ENCODE measurements around the gene GNA12. TPM values are rescaled to one million over a fixed set of nuclear protein-coding genes. Genes with fewer than 3 reads are reported as not detected.

Gene GNA12
- polyA plus RNA-seq, 1 donor (not counting 4 experiments of a cell fraction or from before 2014, with no cell fraction given), result 35.5 TPM

DNA sequence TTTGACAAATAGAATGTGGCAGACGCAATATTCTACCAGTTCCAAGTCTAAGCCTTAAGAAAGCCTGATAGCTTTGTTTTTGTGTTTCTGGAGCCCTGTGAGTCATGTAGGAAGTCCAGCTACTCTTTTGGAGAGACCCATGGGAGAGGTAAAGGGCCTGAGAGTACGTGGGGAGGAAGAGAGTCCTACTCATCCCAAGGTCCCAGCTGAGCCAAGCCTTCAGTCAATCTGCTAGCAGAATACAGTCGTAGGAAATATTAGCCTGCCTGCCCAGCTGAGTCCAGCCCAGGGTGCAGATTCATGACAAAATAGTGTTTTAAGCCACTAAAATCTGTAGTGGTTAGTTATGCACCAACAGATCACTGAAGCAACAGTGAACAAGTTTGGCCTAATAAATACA, 9.0 kb upstream of the GNA12 start:
- H3K4me1 ChIP-seq (ENCODE audit: control insufficient read depth, extremely low read depth, insufficient read depth, low read length), result no peaks in the 10 kb centered on the region
- dilution Hi-C loops (cut with MboI; ENCODE audit: extremely low pct_ligation_motif_present, low sequenced_read_pairs), result no loop called here
- H3K4me2 ChIP-seq (ENCODE audit: control insufficient read depth, extremely low read depth, insufficient read depth, low read depth, low read length), result no peak overlapping the region
- no peaks in the 10 kb centered on the region for H3K36me3 ChIP-seq (ENCODE audit: control insufficient read depth in 2 of 2, extremely low read depth in 1 of 2, insufficient read depth in 2 of 2, low read length in 2 of 2)
- H3K79me2 ChIP-seq (ENCODE audit: control insufficient read depth, insufficient read depth, low read length), result no peaks in the 10 kb centered on the region
- FAIRE-seq (no peak), DNase-seq (ENCODE audit: low read depth, low spot score) (no peak)
- no peak overlapping the region for H3K9ac ChIP-seq (ENCODE audit: control insufficient read depth, extremely low read depth, insufficient read depth, low read length)
- no peaks in the 10 kb centered on the region for H3K9me1 ChIP-seq (ENCODE audit: control insufficient read depth, extremely low read depth, insufficient read depth, low read length)
- TF ChIP-seq, protein P1, sequence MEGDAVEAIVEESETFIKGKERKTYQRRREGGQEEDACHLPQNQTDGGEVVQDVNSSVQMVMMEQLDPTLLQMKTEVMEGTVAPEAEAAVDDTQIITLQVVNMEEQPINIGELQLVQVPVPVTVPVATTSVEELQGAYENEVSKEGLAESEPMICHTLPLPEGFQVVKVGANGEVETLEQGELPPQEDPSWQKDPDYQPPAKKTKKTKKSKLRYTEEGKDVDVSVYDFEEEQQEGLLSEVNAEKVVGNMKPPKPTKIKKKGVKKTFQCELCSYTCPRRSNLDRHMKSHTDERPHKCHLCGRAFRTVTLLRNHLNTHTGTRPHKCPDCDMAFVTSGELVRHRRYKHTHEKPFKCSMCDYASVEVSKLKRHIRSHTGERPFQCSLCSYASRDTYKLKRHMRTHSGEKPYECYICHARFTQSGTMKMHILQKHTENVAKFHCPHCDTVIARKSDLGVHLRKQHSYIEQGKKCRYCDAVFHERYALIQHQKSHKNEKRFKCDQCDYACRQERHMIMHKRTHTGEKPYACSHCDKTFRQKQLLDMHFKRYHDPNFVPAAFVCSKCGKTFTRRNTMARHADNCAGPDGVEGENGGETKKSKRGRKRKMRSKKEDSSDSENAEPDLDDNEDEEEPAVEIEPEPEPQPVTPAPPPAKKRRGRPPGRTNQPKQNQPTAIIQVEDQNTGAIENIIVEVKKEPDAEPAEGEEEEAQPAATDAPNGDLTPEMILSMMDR (optimal IDR thresholded peaks at IDR 0.05 in 1 of 3, IDR thresholded peaks at IDR 0.05 in 1 of 3, conservative IDR thresholded peaks at IDR 0.05 in 1 of 3; ENCODE audit: extremely low read depth in 1 of 3, insufficient read depth in 2 of 3, low read length in 3 of 3), result no peak
- TF ChIP-seq EZH2 (IDR thresholded peaks at IDR 0.05; ENCODE audit: low read length), result no peak
- H3K27me3 ChIP-seq (ENCODE audit: control insufficient read depth, extremely low read depth, insufficient read depth, low read length), result no peaks in the 10 kb centered on the region
- no peaks in the 10 kb centered on the region for H3K9me3 ChIP-seq (ENCODE audit: control insufficient read depth, low read depth, low read length)
- no peak overlapping the region for H2AFZ ChIP-seq (ENCODE audit: control insufficient read depth, low read length)
- H4K20me1 ChIP-seq (ENCODE audit: control insufficient read depth, extremely low read depth, insufficient read depth, low read length), result no peaks in the 10 kb centered on the region
- H3K27ac ChIP-seq (ENCODE audit: control insufficient read depth, insufficient read depth, low read length), result no peak overlapping the region
- no peak overlapping the region for H3K4me3 ChIP-seq (ENCODE audit: control insufficient read depth in 2 of 3, extremely low read depth in 1 of 3, insufficient read depth in 2 of 3, low read depth in 1 of 3, low read length in 3 of 3)

- no peaks in the 10 kb centered on the region for H3K36me3 ChIP-seq (ENCODE audit: control insufficient read depth in 2 of 2, extremely low read depth in 1 of 2, insufficient read depth in 2 of 2, low read length in 2 of 2)
- no peak overlapping the region for H3K4me3 ChIP-seq (ENCODE audit: control insufficient read depth in 2 of 3, extremely low read depth in 1 of 3, insufficient read depth in 2 of 3, low read depth in 1 of 3, low read length in 3 of 3)
- H3K9ac ChIP-seq (ENCODE audit: control insufficient read depth, extremely low read depth, insufficient read depth, low read length), result no peak overlapping the region
- no peak for TF ChIP-seq EZH2 (IDR thresholded peaks at IDR 0.05; ENCODE audit: low read length)
- TF ChIP-seq, protein P1 (optimal IDR thresholded peaks at IDR 0.05 in 1 of 3, IDR thresholded peaks at IDR 0.05 in 1 of 3, conservative IDR thresholded peaks at IDR 0.05 in 1 of 3; ENCODE audit: extremely low read depth in 1 of 3, insufficient read depth in 2 of 3, low read length in 3 of 3), result no peak
- H3K4me2 ChIP-seq (ENCODE audit: control insufficient read depth, extremely low read depth, insufficient read depth, low read depth, low read length), result no peak overlapping the region
- no peaks in the 10 kb centered on the region for H3K9me1 ChIP-seq (ENCODE audit: control insufficient read depth, extremely low read depth, insufficient read depth, low read length)
- dilution Hi-C loops (cut with MboI; ENCODE audit: extremely low pct_ligation_motif_present, low sequenced_read_pairs), result no loop called here
- H3K27ac ChIP-seq (ENCODE audit: control insufficient read depth, insufficient read depth, low read length), result no peak overlapping the region
- no peak overlapping the region for H2AFZ ChIP-seq (ENCODE audit: control insufficient read depth, low read length)
- no peaks in the 10 kb centered on the region for H3K4me1 ChIP-seq (ENCODE audit: control insufficient read depth, extremely low read depth, insufficient read depth, low read length)
- H3K79me2 ChIP-seq (ENCODE audit: control insufficient read depth, insufficient read depth, low read length), result no peaks in the 10 kb centered on the region
- FAIRE-seq (no peak), DNase-seq (ENCODE audit: low read depth, low spot score) (no peak)
- no peaks in the 10 kb centered on the region for H3K9me3 ChIP-seq (ENCODE audit: control insufficient read depth, low read depth, low read length)
- H3K27me3 ChIP-seq (ENCODE audit: control insufficient read depth, extremely low read depth, insufficient read depth, low read length), result no peaks in the 10 kb centered on the region
- H4K20me1 ChIP-seq (ENCODE audit: control insufficient read depth, extremely low read depth, insufficient read depth, low read length), result no peaks in the 10 kb centered on the region
Observed at GRCh38 chr7:2851497-2851896, 7.4 kb upstream of the GNA12 start.

Data from keratinocyte (primary cell).